ENCODE results near the gene RPL38.

GRCh38 chr17:74204474-74204873 is 996 bp downstream of the RPL38 start:
- TF ChIP-seq, protein P1, sequence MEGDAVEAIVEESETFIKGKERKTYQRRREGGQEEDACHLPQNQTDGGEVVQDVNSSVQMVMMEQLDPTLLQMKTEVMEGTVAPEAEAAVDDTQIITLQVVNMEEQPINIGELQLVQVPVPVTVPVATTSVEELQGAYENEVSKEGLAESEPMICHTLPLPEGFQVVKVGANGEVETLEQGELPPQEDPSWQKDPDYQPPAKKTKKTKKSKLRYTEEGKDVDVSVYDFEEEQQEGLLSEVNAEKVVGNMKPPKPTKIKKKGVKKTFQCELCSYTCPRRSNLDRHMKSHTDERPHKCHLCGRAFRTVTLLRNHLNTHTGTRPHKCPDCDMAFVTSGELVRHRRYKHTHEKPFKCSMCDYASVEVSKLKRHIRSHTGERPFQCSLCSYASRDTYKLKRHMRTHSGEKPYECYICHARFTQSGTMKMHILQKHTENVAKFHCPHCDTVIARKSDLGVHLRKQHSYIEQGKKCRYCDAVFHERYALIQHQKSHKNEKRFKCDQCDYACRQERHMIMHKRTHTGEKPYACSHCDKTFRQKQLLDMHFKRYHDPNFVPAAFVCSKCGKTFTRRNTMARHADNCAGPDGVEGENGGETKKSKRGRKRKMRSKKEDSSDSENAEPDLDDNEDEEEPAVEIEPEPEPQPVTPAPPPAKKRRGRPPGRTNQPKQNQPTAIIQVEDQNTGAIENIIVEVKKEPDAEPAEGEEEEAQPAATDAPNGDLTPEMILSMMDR (tag by site-specific recombination; IDR thresholded peaks at IDR 0.05): no peak
- TF ChIP-seq YY1 (tag by site-specific recombination; IDR thresholded peaks at IDR 0.05) (no peak), PBX3 (CRISPR knock-in tag; IDR thresholded peaks at IDR 0.05) (no peak), ZEB2 (tag by site-specific recombination; IDR thresholded peaks at IDR 0.05) (no peak), BCL11B (tag by site-specific recombination; IDR thresholded peaks at IDR 0.05; ENCODE audit: low read depth) (no peak), ZNF121 (tag by site-specific recombination; IDR thresholded peaks at IDR 0.05) (no peak), HOXA7 (CRISPR knock-in tag; IDR thresholded peaks at IDR 0.05; ENCODE audit: borderline replicate concordance) (no peak), ZNF433 (tag by site-specific recombination; IDR thresholded peaks at IDR 0.05; ENCODE audit: low read depth) (no peak)

All from HEK293 (cell line).